H9 (cell line): Measurements from ENCODE around the gene PPOX. TPM values are rescaled to one million over a fixed set of nuclear protein-coding genes. Genes with fewer than 3 reads are reported as not detected.

Experiments used
- DNase-seq: peaks from one replicate; pipeline ENCODE4 v3.0.0-alpha.2; 2017
- H2AFZ ChIP-seq: one replicate; pipeline ENCODE4 v1.6.1; 2013; ENCODE audit warnings: mild to moderate bottlenecking, low read length, control low read depth, moderate library complexity
- H2AK5ac ChIP-seq: 2 replicates; pipeline ENCODE4 v1.6.1; 2013; ENCODE audit warnings: low read length, control low read depth, mixed read lengths; ENCODE audit not compliant: insufficient read length
- H2BK120ac ChIP-seq: one replicate; pipeline ENCODE4 v1.6.1; 2013; ENCODE audit warnings: low read depth, mild to moderate bottlenecking, low read length, control low read depth, inconsistent platforms; ENCODE audit not compliant: poor library complexity, severe bottlenecking
- H2BK12ac ChIP-seq: 2 replicates; pipeline ENCODE4 v1.6.1; 2013; ENCODE audit warnings: low read length, control low read depth, mixed read lengths, low read depth; ENCODE audit not compliant: insufficient read length
- H2BK15ac ChIP-seq: 2 replicates; pipeline ENCODE4 v1.6.1; 2013; ENCODE audit warnings: low read depth, low read length, control low read depth
- H2BK20ac ChIP-seq: one replicate; pipeline ENCODE4 v1.6.1; 2013; ENCODE audit warnings: low read depth, mild to moderate bottlenecking, low read length, control low read depth, inconsistent platforms; ENCODE audit not compliant: poor library complexity, severe bottlenecking
- H2BK5ac ChIP-seq: 2 replicates; pipeline ENCODE4 v1.6.1; 2013; ENCODE audit warnings: low read length, control low read depth, mixed read lengths; ENCODE audit not compliant: insufficient read length
- H3K14ac ChIP-seq: 2 replicates; pipeline ENCODE4 v1.6.1; 2013; ENCODE audit warnings: low read length, control low read depth; ENCODE audit not compliant: insufficient read depth
- H3K18ac ChIP-seq: 2 replicates; pipeline ENCODE4 v1.6.1; 2013; ENCODE audit warnings: low read depth, mild to moderate bottlenecking, mixed read lengths, low read length, control low read depth; ENCODE audit not compliant: insufficient read length
- H3K23ac ChIP-seq: 2 replicates; pipeline ENCODE4 v1.6.1; 2013; ENCODE audit warnings: low read length, control low read depth, mixed read lengths, low read depth; ENCODE audit not compliant: insufficient read length
- H3K23me2 ChIP-seq: 2 replicates; pipeline ENCODE4 v1.6.1; 2013; ENCODE audit warnings: low read depth, mild to moderate bottlenecking, mixed read lengths, low read length, control low read depth; ENCODE audit not compliant: insufficient read length, poor library complexity, severe bottlenecking
- H3K27ac ChIP-seq: 2 replicates; pipeline ENCODE4 v1.5.1; 2013; ENCODE audit warnings: low read length, control low read depth, mixed read lengths, low read depth; ENCODE audit not compliant: insufficient read length
- H3K27me3 ChIP-seq: 2 replicates; pipeline ENCODE4 v1.6.1; 2013; ENCODE audit warnings: low read length, control low read depth, inconsistent platforms; ENCODE audit not compliant: insufficient read depth
- H3K4ac ChIP-seq: 2 replicates; pipeline ENCODE4 v1.6.1; 2013; ENCODE audit warnings: low read depth, mild to moderate bottlenecking, control low read depth, inconsistent platforms, low read length, moderate library complexity
- H3K4me1 ChIP-seq: 2 replicates; pipeline ENCODE4 v1.6.1; 2013; ENCODE audit warnings: low read length, control low read depth, inconsistent platforms; ENCODE audit not compliant: insufficient read depth
- H3K4me2 ChIP-seq: 2 replicates; pipeline ENCODE4 v1.6.1; 2013; ENCODE audit warnings: low read length, control low read depth, mixed read lengths; ENCODE audit not compliant: insufficient read length, insufficient read depth
- H3K56ac ChIP-seq: 2 replicates; pipeline ENCODE4 v1.6.1; 2013; ENCODE audit warnings: low read depth, mild to moderate bottlenecking, mixed read lengths, low read length, control low read depth; ENCODE audit not compliant: insufficient read length
- H3K79me1 ChIP-seq: 2 replicates; pipeline ENCODE4 v1.6.1; 2013; ENCODE audit warnings: low read depth, mild to moderate bottlenecking, moderate library complexity, low read length, control low read depth, inconsistent platforms; ENCODE audit not compliant: insufficient read depth, poor library complexity, severe bottlenecking
- H3K79me2 ChIP-seq: 2 replicates; pipeline ENCODE4 v1.6.1; 2013; ENCODE audit warnings: low read length, control low read depth, inconsistent platforms; ENCODE audit not compliant: insufficient read depth
- H3K9ac ChIP-seq: 2 replicates; pipeline ENCODE4 v1.6.1; 2013; ENCODE audit warnings: low read length, control low read depth, mixed read lengths; ENCODE audit not compliant: insufficient read length; ENCODE audit errors: extremely low read depth
- H3K9me3 ChIP-seq: one replicate; pipeline ENCODE4 v1.6.1; 2013; ENCODE audit warnings: low read depth, low read length, inconsistent platforms; ENCODE audit not compliant: control insufficient read depth
- H3T11ph ChIP-seq: one replicate; pipeline ENCODE4 v1.6.1; 2013; ENCODE audit warnings: mild to moderate bottlenecking, low read length, control low read depth, inconsistent platforms
- H4K20me1 ChIP-seq: one replicate; pipeline ENCODE4 v1.6.1; 2013; ENCODE audit not compliant: control insufficient read depth, insufficient read length, insufficient read depth
- H4K5ac ChIP-seq: 2 replicates; pipeline ENCODE4 v1.6.1; 2013; ENCODE audit warnings: low read depth, mild to moderate bottlenecking, mixed read lengths, low read length, control low read depth; ENCODE audit not compliant: insufficient read length
- H4K8ac ChIP-seq: replicated peaks from 2 replicates; pipeline ENCODE4 v1.6.1; 2013; ENCODE audit warnings: low read length, control low read depth, mixed read lengths, low read depth; ENCODE audit not compliant: insufficient read length
- H4K91ac ChIP-seq: 2 replicates; pipeline ENCODE4 v1.6.1; 2013; ENCODE audit warnings: low read depth, mild to moderate bottlenecking, moderate library complexity, mixed read lengths, low read length, control low read depth; ENCODE audit not compliant: insufficient read length
- H3K27ac Mint-ChIP-seq, 3 experiments: 2 replicates in 2 of 3; 3 replicates in 1 of 3; pipeline ENCODE4 v1.8.0; 2020 to 2021; ENCODE audit warnings: mixed read lengths in 3 of 3, mild to moderate bottlenecking in 1 of 3, moderate library complexity in 1 of 3
- H3K27me3 Mint-ChIP-seq: 2 replicates; pipeline ENCODE4 v1.8.0; 2021; ENCODE audit warnings: low read depth, mild to moderate bottlenecking, moderate library complexity, mixed read lengths
- H3K36me3 Mint-ChIP-seq, 3 experiments: 2 replicates in 2 of 3; 3 replicates in 1 of 3; pipeline ENCODE4 v1.8.0; 2020 to 2021; ENCODE audit warnings: low read depth in 3 of 3, mixed read lengths in 3 of 3; ENCODE audit not compliant: insufficient read depth in 1 of 3
- H3K4me1 Mint-ChIP-seq, 2 experiments: 2 replicates each; pipeline ENCODE4 v1.8.0; 2020; ENCODE audit warnings: mixed read lengths in 2 of 2
- H3K4me3 Mint-ChIP-seq, 2 experiments: 2 replicates in 1 of 2; 3 replicates in 1 of 2; pipeline ENCODE4 v1.8.0; 2020 to 2021; ENCODE audit warnings: mild to moderate bottlenecking in 2 of 2, mixed read lengths in 2 of 2, moderate library complexity in 1 of 2
- H3K9me3 Mint-ChIP-seq, 2 experiments: 2 replicates in 1 of 2; 3 replicates in 1 of 2; pipeline ENCODE4 v1.8.0; 2020; ENCODE audit warnings: mild to moderate bottlenecking in 2 of 2, mixed read lengths in 2 of 2, moderate library complexity in 1 of 2
- WGBS: extraction: QIAGEN DNeasy Blood & Tissue Kit; methylation state at CpG from one replicate; pipeline ENCODE4 v1.1.7; 2013; ENCODE audit warnings: missing lambda C conversion rate, low lambda C conversion rate, mixed read lengths; ENCODE audit not compliant: insufficient read length; ENCODE audit errors: extremely low coverage; 5-methylcytosine and 5-hydroxymethylcytosine counted together
- total RNA-seq: library from RNA; stranded (reverse); gene quantifications from 2 replicates; pipeline ENCODE4 v1.2.1, GENCODE V29; 2021
- TF ChIP-seq, protein P1 (sequence below): fragments of 200-600 bp; sonication (generic); conservative IDR thresholded peaks from 3 replicates; pipeline ENCODE4 v1.8.0; 2021; ENCODE audit warnings: antibody characterized with exemption, mild to moderate bottlenecking

PPOX gene
- total RNA-seq, 1 experiment from 2014 or later = 39.8 TPM

DNA sequence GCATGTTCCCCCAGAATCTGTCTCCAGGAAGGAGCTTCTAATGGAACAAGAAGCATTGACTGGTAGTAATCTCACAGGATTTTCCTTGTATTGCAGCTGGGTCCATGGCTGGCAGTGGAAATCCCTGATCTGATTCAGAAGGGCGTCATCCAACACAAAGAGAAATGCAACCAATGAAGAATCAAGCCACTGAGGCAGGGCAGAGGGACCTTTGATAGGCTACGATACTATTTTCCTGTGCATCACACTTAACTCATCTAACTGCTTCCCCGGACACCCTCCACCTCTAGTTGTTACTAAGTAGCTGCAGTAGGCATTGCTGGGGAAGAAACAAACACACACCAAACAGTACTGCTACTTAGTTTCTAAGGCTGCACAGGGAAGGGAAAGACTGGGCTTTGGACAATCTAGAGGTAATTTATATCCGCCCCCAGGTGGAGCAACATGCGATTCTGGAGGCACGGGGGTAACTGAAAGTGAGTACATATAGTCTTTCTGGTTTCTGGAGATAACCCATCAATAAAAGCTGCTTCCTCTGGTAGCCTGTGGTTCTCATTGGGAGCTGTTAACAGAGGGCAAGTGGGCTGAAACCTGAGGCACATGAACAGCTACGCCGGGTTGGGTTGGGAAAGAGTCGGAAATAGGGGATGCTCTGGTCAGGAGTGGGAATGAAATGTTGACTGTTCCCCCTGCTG, 7.8 kb upstream of the PPOX start:
- Mint-ChIP-seq H3K4me3 (peak overlapping the region; percentile 81 to 89), H3K27ac (peak overlapping the region; percentile 9 to 97 (median 86); a peak in 4 of 7 replicates), H3K36me3 (peaks cover 26 to 49% (median 43%) of the 10 kb centered on the region in 3 experiments), H3K4me1 (peaks cover 23 to 25% of the 10 kb centered on the region in 2 experiments), H3K9me3 (no peaks in the 10 kb centered on the region), H3K27me3 (no peaks in the 10 kb centered on the region; the same call in 1 of the 2 replicates)
- H3K18ac ChIP-seq = peak overlapping the region; percentile 55
- H4K5ac ChIP-seq = peak overlapping the region; percentile 45
- no peak overlapping the region for H2BK12ac ChIP-seq
- no peak for DNase-seq
- no peak overlapping the region for H3K14ac ChIP-seq
- peak overlapping the region; percentile 1 for H3K27ac ChIP-seq
- H4K20me1 ChIP-seq = no peaks in the 10 kb centered on the region
- H3K23ac ChIP-seq = no peak overlapping the region
- H3K9ac ChIP-seq = peak overlapping the region; percentile 66
- peak overlapping the region; percentile 78 for H4K8ac ChIP-seq
- H2AFZ ChIP-seq = no peak overlapping the region
- H3K4ac ChIP-seq = no peak overlapping the region
- no peak overlapping the region for H2BK15ac ChIP-seq
- H2AK5ac ChIP-seq = no peak overlapping the region
- H3K79me1 ChIP-seq = no peaks in the 10 kb centered on the region
- TF ChIP-seq, protein P1, sequence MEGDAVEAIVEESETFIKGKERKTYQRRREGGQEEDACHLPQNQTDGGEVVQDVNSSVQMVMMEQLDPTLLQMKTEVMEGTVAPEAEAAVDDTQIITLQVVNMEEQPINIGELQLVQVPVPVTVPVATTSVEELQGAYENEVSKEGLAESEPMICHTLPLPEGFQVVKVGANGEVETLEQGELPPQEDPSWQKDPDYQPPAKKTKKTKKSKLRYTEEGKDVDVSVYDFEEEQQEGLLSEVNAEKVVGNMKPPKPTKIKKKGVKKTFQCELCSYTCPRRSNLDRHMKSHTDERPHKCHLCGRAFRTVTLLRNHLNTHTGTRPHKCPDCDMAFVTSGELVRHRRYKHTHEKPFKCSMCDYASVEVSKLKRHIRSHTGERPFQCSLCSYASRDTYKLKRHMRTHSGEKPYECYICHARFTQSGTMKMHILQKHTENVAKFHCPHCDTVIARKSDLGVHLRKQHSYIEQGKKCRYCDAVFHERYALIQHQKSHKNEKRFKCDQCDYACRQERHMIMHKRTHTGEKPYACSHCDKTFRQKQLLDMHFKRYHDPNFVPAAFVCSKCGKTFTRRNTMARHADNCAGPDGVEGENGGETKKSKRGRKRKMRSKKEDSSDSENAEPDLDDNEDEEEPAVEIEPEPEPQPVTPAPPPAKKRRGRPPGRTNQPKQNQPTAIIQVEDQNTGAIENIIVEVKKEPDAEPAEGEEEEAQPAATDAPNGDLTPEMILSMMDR = no peak
- no peaks in the 10 kb centered on the region for H3K79me2 ChIP-seq
- H2BK20ac ChIP-seq = no peak overlapping the region
- H3K9me3 ChIP-seq = no peaks in the 10 kb centered on the region
- H3K56ac ChIP-seq = no peak overlapping the region
- H3T11ph ChIP-seq = no peak overlapping the region
- peak overlapping the region; percentile 94 for H3K4me2 ChIP-seq
- H3K4me1 ChIP-seq = no peaks in the 10 kb centered on the region
- no peak overlapping the region for H4K91ac ChIP-seq
- WGBS = no CpG with 5 or more reads among the region's 9 CpGs
- no peak overlapping the region for H2BK5ac ChIP-seq
- peaks cover 5% of the 10 kb centered on the region for H3K23me2 ChIP-seq
- H2BK120ac ChIP-seq = no peak overlapping the region
- no peaks in the 10 kb centered on the region for H3K27me3 ChIP-seq
